Thyroid gland (tissue), 4 donors: Measurements from ENCODE around the gene FIBIN. TPM values are rescaled to one million over a fixed set of nuclear protein-coding genes. Genes with fewer than 3 reads are reported as not detected.
"Not testable (repeated sequence)": the region's sequence is repeated elsewhere in the genome, so short reads cannot be mapped to it uniquely, and the experiment has no call there.

Source experiments
- DNase-seq, 2 donors: peaks; one replicate each; pipeline ENCODE4 v3.0.0-alpha.2; 2019
- H3K27ac ChIP-seq, 3 donors: fragments of 200-600 bp; sonication (generic); 1 replicate in 2 of 3; 2 replicates in 1 of 3; pipeline ENCODE4 v1.5.1; 2016 to 2019; ENCODE audit warnings: mild to moderate bottlenecking in 1 of 3, moderate library complexity in 1 of 3
- H3K27me3 ChIP-seq: fragments of 200-600 bp; sonication (generic); one replicate; pipeline ENCODE4 v1.5.1; 2019
- H3K36me3 ChIP-seq, 2 donors: fragments of 200-600 bp; sonication (generic); one replicate each; pipeline ENCODE4 v1.5.1; 2016 to 2019
- H3K4me1 ChIP-seq, 2 donors: fragments of 200-600 bp; sonication (generic); one replicate each; pipeline ENCODE4 v1.5.1; 2017 to 2019
- H3K4me3 ChIP-seq, 3 donors: fragments of 200-600 bp; sonication (generic); replicated peaks in 1 of 3; 1 replicate in 2 of 3; 2 replicates in 1 of 3; pipeline ENCODE4 v1.5.1; 2016; ENCODE audit warnings: mild to moderate bottlenecking in 1 of 3
- H3K9me3 ChIP-seq: fragments of 200-600 bp; sonication (generic); one replicate; pipeline ENCODE4 v1.5.1; 2017
- POLR2A ChIP-seq, 2 donors: fragments of 450-650 bp; IDR thresholded peaks; one replicate each; pipeline ENCODE4 v1.6.1; 2017; ENCODE audit warnings: antibody characterized with exemption in 2 of 2, mild to moderate bottlenecking in 2 of 2, moderate library complexity in 1 of 2
- WGBS, 2 donors: methylation state at CpG; one replicate each; pipeline ENCODE4 v1.1.5; 2017; 5-methylcytosine and 5-hydroxymethylcytosine counted together
- intact Hi-C: fragments of 100-400 bp; cut with DNase I; formaldehyde crosslinking; loops from one replicate; pipeline ENCODE4 v1.15.1; 2023
- total RNA-seq, 4 donors: library from RNA; depleted of rRNA; stranded (reverse); fragments of >200 nt; gene quantifications; one replicate each; pipeline ENCODE4 v1.2.3, GENCODE V29; 2016
- TF ChIP-seq, protein P1 (sequence below), 6 experiments: fragments of 200-600 bp in 3 of 6; fragments of 450-650 bp in 3 of 6; sonication (generic) in 3 of 6; IDR thresholded peaks; one replicate each; pipeline ENCODE4 v1.5.1; 2016 to 2019; ENCODE audit warnings: antibody characterized with exemption in 6 of 6, mild to moderate bottlenecking in 2 of 6, inconsistent platforms in 1 of 6, moderate library complexity in 1 of 6

The FIBIN gene
- total RNA-seq, 4 donors from 2014 or later: 15.3 to 24.7 (median 19.8) TPM

DNA sequence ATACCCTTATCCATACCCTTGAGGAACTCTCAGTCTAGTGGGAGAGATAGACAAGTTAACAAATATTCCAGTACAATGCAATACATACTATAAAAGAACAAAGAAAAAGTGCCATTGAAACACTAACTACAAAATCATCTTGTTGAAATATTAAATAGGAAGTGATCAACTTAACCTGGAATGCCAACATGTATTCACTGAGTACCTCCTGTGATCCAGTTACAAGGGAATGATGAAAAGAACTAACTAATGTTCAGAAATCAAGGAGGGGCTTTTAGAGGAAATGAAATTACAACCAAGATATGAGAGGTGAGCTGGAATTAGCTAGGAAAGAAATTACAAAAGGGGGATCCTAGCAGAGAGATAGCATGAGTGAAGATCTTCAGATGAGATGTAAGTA lies 6.2 kb upstream of the FIBIN start:
- Histone ChIP-seq H3K27ac (no peak overlapping the region), H3K27me3 (no peaks in the 10 kb centered on the region), H3K4me3 (no peak overlapping the region), H3K36me3 (no peaks in the 10 kb centered on the region), H3K4me1 (no peaks in the 10 kb centered on the region), H3K9me3 (no peaks in the 10 kb centered on the region)
- no peak for DNase-seq
- TF ChIP-seq, protein P1, sequence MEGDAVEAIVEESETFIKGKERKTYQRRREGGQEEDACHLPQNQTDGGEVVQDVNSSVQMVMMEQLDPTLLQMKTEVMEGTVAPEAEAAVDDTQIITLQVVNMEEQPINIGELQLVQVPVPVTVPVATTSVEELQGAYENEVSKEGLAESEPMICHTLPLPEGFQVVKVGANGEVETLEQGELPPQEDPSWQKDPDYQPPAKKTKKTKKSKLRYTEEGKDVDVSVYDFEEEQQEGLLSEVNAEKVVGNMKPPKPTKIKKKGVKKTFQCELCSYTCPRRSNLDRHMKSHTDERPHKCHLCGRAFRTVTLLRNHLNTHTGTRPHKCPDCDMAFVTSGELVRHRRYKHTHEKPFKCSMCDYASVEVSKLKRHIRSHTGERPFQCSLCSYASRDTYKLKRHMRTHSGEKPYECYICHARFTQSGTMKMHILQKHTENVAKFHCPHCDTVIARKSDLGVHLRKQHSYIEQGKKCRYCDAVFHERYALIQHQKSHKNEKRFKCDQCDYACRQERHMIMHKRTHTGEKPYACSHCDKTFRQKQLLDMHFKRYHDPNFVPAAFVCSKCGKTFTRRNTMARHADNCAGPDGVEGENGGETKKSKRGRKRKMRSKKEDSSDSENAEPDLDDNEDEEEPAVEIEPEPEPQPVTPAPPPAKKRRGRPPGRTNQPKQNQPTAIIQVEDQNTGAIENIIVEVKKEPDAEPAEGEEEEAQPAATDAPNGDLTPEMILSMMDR (IDR thresholded peaks at IDR 0.05): no peak
- TF ChIP-seq POLR2A (IDR thresholded peaks at IDR 0.05): no peak
- intact Hi-C loops: no loop called here

DNA sequence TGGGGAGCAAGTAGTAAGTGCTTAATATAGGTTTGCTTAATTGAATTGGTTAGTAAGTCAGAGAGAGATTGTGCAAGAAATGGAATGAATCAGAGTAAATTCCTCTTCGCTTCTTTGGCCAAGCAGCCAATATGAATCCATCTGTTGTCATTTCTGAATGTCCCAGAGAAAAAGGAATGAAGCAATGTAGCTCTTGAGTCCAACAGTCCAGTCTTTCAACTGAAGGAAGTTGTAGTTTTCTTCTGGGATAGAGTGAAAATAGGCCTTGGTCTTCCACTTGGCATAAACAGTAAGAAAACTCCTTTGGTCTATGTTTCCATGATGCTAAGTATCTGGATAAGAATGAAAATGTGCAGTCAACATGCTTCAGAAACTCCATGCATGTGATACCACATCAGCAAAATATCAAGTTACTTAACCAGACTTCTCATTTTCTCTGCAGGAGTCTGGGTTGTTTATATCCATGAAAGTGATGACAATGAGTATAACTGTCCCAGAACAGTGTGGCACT lies 1.8 kb upstream of the FIBIN start:
- WGBS, 2 donors: 83 to 86% methylated on average over 1 of the region's 1 CpG
- no peak overlapping the region for H3K4me3 ChIP-seq
- TF ChIP-seq, protein P1 (IDR thresholded peaks at IDR 0.05): no peak
- no peak for DNase-seq
- H3K36me3 ChIP-seq: no peaks in the 10 kb centered on the region
- no peaks in the 10 kb centered on the region for H3K27me3 ChIP-seq
- peaks cover 5 to 6% of the 10 kb centered on the region in 2 donors for H3K4me1 ChIP-seq
- H3K9me3 ChIP-seq: no peaks in the 10 kb centered on the region
- intact Hi-C loops: no loop called here
- peak overlapping the region in 1 of 3 donors; percentile 40 for H3K27ac ChIP-seq

DNA sequence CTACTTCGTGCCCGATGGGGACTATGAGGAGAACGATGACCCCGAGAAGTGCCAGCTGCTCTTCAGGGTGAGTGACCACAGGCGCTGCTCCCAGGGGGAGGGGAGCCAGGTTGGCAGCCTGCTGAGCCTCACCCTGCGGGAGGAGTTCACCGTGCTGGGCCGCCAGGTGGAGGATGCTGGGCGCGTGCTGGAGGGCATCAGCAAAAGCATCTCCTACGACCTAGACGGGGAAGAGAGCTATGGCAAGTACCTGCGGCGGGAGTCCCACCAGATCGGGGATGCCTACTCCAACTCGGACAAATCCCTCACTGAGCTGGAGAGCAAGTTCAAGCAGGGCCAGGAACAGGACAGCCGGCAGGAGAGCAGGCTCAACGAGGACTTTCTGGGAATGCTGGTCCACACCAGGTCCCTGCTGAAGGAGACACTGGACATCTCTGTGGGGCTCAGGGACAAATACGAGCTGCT lies 751 bp downstream of the FIBIN start:
- no peaks in the 10 kb centered on the region for H3K27me3 ChIP-seq
- H3K27ac ChIP-seq: peak overlapping the region in 2 of 3 donors; percentile 48 to 73
- H3K36me3 ChIP-seq: no peaks in the 10 kb centered on the region
- peak; percentile 61 to 73 for DNase-seq
- TF ChIP-seq, protein P1 (IDR thresholded peaks at IDR 0.05): peak in 2 of 6 experiments; percentile 22 to 29
- no peak for TF ChIP-seq POLR2A (IDR thresholded peaks at IDR 0.05)
- H3K4me1 ChIP-seq: peaks cover 5 to 6% of the 10 kb centered on the region in 2 donors
- no peaks in the 10 kb centered on the region for H3K9me3 ChIP-seq
- intact Hi-C loops: no loop called here
- peak overlapping the region; percentile 20 to 60 (median 49) for H3K4me3 ChIP-seq
- 31 to 48% methylated on average over 9 to 19 of the region's 19 CpGs for WGBS, 2 donors

DNA sequence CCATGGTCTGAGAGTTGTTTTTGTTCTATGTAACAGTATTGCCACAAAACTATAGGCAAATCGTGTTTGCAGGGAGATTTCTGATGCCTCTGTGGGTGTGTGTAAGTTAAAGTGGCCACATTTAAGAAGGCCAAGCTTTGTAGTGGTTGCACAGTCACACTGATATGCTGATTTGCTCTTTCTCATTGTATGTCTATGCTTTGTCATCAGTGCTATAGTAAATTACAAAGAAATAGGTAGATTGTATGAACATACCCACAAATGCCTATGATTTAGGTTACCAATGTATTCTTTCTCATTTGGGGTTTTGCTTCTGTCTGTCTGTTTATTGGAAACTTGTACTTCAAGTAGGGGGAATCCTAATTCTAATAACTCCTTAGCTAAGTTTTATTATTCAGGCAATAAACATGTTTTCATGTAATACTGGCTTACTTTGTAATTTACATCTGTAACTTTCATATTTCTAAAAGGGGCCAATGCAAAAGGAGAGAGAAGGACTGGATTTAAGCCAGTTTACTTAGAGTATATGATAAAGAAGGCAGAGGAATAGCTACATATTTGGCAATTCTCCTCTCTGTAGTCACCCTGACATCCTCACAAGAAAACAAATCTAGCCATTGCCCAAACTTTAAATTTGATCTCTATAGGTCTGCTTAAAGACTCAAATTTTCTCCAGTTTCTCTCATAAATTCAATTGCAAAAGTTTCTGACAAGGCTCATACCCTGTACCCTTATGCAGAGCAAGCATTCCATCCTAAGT lies 2.0 kb downstream of the FIBIN start:
- H3K4me1 ChIP-seq: peaks cover 5 to 6% of the 10 kb centered on the region in 2 donors
- H3K9me3 ChIP-seq: no peaks in the 10 kb centered on the region
- H3K27me3 ChIP-seq: no peaks in the 10 kb centered on the region
- no peak for TF ChIP-seq POLR2A (IDR thresholded peaks at IDR 0.05)
- TF ChIP-seq, protein P1 (IDR thresholded peaks at IDR 0.05): no peak
- no peak overlapping the region for H3K4me3 ChIP-seq
- intact Hi-C loops: no loop called here
- 54 to 59% methylated on average over 1 of the region's 1 CpG for WGBS, 2 donors
- H3K27ac ChIP-seq: peak overlapping the region in 1 of 3 donors; percentile 8
- H3K36me3 ChIP-seq: no peaks in the 10 kb centered on the region
- no peak for DNase-seq

DNA sequence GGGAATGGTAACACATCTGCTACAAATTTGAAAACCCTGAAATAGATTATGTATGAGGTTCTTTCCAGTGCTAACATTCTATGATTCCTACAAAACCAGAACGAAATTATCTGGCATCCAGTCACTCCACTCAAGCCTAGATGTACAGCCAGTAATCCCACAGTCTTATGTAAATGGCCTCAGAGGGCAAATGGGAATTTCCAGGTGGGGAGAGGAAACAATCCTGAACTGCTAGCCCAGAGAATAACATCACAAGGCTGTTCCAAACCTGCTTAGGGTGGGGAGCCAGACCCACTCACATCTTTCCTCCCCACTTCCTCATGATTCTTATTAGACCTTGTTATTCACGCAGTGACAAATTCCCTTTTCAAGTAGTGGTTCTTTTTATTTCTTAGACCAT lies 3.5 kb downstream of the FIBIN start:
- DNase-seq: no peak
- H3K36me3 ChIP-seq: no peaks in the 10 kb centered on the region
- intact Hi-C loops: no loop called here
- H3K4me1 ChIP-seq: peaks cover 5 to 6% of the 10 kb centered on the region in 2 donors
- no peak for TF ChIP-seq POLR2A (IDR thresholded peaks at IDR 0.05)
- TF ChIP-seq, protein P1 (IDR thresholded peaks at IDR 0.05): no peak
- H3K4me3 ChIP-seq: no peak overlapping the region
- no peak overlapping the region for H3K27ac ChIP-seq
- H3K9me3 ChIP-seq: no peaks in the 10 kb centered on the region
- no peaks in the 10 kb centered on the region for H3K27me3 ChIP-seq
- 63 to 78% methylated on average over 2 of the region's 2 CpGs for WGBS, 2 donors

DNA sequence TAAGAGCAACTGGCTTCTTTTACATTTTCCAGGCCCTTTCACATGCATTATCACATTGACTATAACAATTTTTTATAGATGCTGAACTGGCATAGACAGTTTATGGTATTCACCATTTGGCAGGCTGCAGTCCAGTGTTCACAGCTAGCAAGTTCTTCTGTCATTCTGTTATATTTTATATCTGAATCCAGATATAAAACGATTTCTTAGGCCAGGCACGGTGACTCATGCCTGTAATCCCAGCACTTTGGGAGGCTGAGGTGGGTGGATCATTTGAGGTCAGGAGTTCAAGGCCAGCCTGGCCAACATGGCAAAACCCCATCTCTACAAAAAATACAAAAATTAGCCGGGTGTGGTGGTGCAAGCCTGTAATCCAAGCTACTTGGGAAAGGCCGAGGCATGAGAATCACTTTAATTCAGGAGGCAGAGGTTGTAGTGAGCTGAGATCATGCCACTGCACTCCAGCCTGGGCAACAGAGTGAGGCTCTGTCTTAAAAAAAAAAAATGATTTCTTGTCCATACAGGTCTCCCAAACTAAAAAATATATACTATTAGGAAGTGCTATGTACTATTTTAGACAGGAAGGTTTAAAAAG lies 7.3 kb downstream of the FIBIN start:
- H3K27ac ChIP-seq, H3K9me3 ChIP-seq, intact Hi-C loops, H3K36me3 ChIP-seq, H3K4me1 ChIP-seq, H3K27me3 ChIP-seq, DNase-seq, H3K4me3 ChIP-seq: not testable (repeated sequence)
- WGBS, 2 donors: 74 to 82% methylated on average over 4 of the region's 4 CpGs
